DND-41 (cell line): ENCODE data around the gene YARS2.

Experiments
- CTCF ChIP-seq: IDR thresholded peaks from 2 replicates; pipeline ENCODE4 v1.5.1; 2012; ENCODE audit warnings: borderline replicate concordance, low read length, moderate library complexity, mild to moderate bottlenecking; ENCODE audit not compliant: poor library complexity, severe bottlenecking; ENCODE audit errors: extremely low read depth
- EZH2 ChIP-seq: IDR thresholded peaks from 3 replicates; pipeline ENCODE4 v1.6.1; 2012; ENCODE audit warnings: borderline replicate concordance, low read depth, mild to moderate bottlenecking, moderate library complexity, low read length, inconsistent platforms; ENCODE audit not compliant: severe bottlenecking

GRCh38 chr12:32702473-32702872, 53.2 kb downstream of the YARS2 start:
- TF ChIP-seq CTCF: no peak
- no peak for TF ChIP-seq EZH2
